Measurements from ENCODE around the gene MYL12B. TPM values are rescaled to one million over a fixed set of nuclear protein-coding genes. Genes with fewer than 3 reads are reported as not detected.
"Not testable (repeated sequence)": the region's sequence is repeated elsewhere in the genome, so short reads cannot be mapped to it uniquely, and the experiment has no call there.

The MYL12B gene
- total RNA-seq, 2 donors from 2014 or later, result 192 to 310 TPM

- Mint-ChIP-seq H3K4me1 (ENCODE audit: low read depth in 2 of 2) (peaks cover 59 to 71% of the 10 kb centered on the region in 2 donors), H3K27ac (peak overlapping the region; percentile 95 to 98), H3K4me3 (peak overlapping the region; percentile 94), H3K9me3 (no peaks in the 10 kb centered on the region), H3K27me3 (no peaks in the 10 kb centered on the region), H3K36me3 (peaks cover 33% of the 10 kb centered on the region)
- ATAC-seq (no peak), DNase-seq (ENCODE audit: low spot score) (no peak)
Observed at GRCh38 chr18:3260995-3261372, 949 bp upstream of the MYL12B start.

DNA sequence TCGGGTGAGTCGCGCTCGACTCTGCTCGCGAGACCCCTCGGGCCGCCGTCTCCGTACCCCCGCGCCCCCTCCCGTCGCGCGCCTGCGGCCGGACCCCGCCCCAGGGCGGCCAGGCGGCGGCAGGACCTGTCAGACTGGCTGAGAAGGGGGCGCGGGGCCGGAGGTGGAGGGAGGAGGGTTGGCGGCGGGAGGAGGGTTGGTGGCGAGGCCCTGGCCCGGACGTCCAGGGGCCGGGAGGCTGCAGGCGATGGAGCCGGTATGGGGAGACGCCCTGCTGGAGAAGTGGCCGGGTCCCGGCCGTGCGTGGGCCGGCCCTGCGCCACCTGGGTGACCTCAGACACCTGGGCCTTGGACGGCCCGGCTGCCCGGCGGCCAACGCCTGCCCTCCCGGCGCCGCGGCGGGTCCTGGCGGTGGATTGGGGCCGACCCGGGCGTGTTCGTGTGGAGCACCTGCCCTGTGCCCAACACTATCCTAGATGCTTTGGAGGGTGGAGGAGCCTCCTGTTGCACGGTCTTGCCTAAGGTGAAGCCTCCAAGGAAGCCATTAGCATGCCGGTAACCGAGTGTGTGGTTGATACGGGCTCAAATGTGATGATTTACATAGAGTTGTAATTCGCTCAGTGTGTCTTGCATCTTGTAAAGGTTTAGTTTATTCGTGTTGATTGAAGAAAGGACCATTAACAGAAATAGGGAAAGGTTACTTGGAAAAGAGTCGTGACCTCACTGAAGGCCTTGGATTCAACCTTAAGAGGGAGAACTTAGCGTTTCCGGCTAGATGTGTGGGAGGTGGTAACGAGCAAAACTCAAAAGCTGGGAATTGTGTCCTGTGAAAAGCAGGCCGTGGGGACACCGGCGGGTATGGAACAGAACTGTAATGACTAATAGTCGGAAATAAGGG lies 550 bp downstream of the MYL12B start:
- Mint-ChIP-seq H3K4me3 (peak overlapping the region; percentile 100), H3K36me3 (peaks cover 22% of the 10 kb centered on the region), H3K9me3 (no peaks in the 10 kb centered on the region), H3K4me1 (ENCODE audit: low read depth in 2 of 2) (peaks cover 68 to 78% of the 10 kb centered on the region in 2 donors), H3K27me3 (no peaks in the 10 kb centered on the region), H3K27ac (peak overlapping the region; percentile 85 to 98)
- no peak for DNase-seq (ENCODE audit: low spot score)
- peak in 1 of 2 donors; percentile 21 for ATAC-seq

DNA sequence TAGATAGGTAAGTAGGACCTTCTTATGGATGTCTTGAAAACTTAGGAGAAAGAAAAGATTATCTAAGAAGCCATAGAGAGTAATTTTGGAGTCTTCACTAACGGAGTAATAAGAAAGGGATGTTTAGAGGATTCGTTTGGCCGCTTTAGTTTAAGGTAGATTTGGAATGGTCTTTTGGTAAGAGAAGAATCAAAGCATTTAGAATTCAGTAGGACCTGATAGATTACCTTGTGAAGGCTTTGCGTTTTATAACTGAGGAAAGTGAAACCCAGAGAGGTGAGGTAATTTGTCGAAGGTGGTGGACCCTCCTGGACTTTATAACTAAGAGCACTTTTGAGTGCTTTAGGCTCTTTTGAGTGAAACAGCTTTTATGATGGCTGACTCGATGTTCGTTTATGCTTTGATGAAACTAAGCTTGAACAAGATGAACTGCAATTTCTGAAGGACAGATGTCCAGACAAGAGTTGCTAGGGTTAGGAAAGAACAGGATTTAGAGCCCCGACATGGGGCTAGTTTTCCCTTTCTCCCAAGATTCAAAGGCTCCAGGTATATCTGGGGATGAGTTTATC lies 1.3 kb downstream of the MYL12B start:
- Mint-ChIP-seq H3K27ac (peak overlapping the region; percentile 85 to 98), H3K27me3 (no peaks in the 10 kb centered on the region), H3K4me1 (ENCODE audit: low read depth in 2 of 2) (peaks cover 66 to 77% of the 10 kb centered on the region in 2 donors), H3K4me3 (peak overlapping the region; percentile 100), H3K9me3 (no peaks in the 10 kb centered on the region), H3K36me3 (peaks cover 15% of the 10 kb centered on the region)
- no peak for DNase-seq (ENCODE audit: low spot score)
- ATAC-seq, result no peak

DNA sequence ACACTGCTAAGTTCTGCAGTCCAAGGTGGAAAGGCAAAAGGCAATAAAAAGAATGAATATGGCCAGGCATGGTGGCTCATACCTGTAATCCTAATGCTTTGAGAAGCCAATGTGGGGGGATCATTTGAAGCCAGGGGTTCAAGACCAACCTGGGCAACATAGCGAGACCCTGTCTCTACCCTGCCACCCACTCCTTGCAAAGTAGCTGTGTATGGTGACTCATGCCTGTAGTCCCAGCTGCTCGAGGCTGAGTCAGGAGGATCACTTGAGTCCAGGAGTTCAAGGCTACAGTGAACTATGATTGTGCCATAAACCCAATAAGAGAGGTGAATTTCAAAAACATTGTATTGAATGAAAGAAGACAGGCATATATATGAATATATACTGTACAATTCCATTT lies 2.4 kb downstream of the MYL12B start:
- H3K4me1 Mint-ChIP-seq (ENCODE audit: low read depth in 2 of 2), result peaks cover 71 to 79% of the 10 kb centered on the region in 2 donors
- no peaks in the 10 kb centered on the region for H3K27me3 Mint-ChIP-seq
- no peak for ATAC-seq
- H3K27ac Mint-ChIP-seq, result peak overlapping the region in 1 of 2 donors; percentile 28
- no peak for DNase-seq (ENCODE audit: low spot score)
- peaks cover 10% of the 10 kb centered on the region for H3K36me3 Mint-ChIP-seq
- peak overlapping the region; percentile 100 for H3K4me3 Mint-ChIP-seq
- H3K9me3 Mint-ChIP-seq, result no peaks in the 10 kb centered on the region

- DNase-seq (ENCODE audit: low spot score) (no peak), ATAC-seq (no peak)
- peaks cover 6% of the 10 kb centered on the region for H3K36me3 Mint-ChIP-seq
- H3K4me3 Mint-ChIP-seq, result peak overlapping the region; percentile 59
- peaks cover 74 to 83% of the 10 kb centered on the region in 2 donors for H3K4me1 Mint-ChIP-seq (ENCODE audit: low read depth in 2 of 2)
- no peaks in the 10 kb centered on the region for H3K9me3 Mint-ChIP-seq
- H3K27ac Mint-ChIP-seq, result peak overlapping the region; percentile 18 to 69
- no peaks in the 10 kb centered on the region for H3K27me3 Mint-ChIP-seq
Observed at GRCh38 chr18:3265564-3266033, 3.7 kb downstream of the MYL12B start.

GRCh38 chr18:3266062-3266608 lies 4.2 kb downstream of the MYL12B start:
- Mint-ChIP-seq H3K9me3 (no peaks in the 10 kb centered on the region), H3K27ac (peak overlapping the region; percentile 18 to 69), H3K36me3 (peaks cover 6% of the 10 kb centered on the region), H3K27me3 (no peaks in the 10 kb centered on the region), H3K4me1 (ENCODE audit: low read depth in 2 of 2) (peaks cover 71 to 82% of the 10 kb centered on the region in 2 donors), H3K4me3 (peak overlapping the region; percentile 59)
- DNase-seq (ENCODE audit: low spot score), result no peak
- ATAC-seq, result no peak

DNA sequence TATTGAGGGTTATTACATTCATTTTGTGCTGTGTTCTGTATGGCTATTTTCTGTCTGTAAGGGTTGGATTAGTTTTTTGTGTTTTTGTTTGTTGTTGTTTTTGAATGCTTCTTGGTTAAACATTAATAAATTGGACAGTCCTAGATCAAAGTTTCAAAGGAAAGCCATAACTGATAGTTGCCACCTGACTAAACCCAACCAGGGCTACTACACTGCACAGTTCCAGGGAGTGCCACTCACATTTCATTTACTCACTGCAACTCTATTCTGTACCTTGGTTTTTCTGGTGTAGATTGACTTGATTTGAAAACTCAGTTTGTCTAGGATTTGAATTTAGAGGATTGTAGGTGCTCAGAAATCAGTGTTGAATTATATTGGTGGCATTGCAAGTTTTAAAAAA lies 6.4 kb downstream of the MYL12B start:
- Mint-ChIP-seq H3K9me3 (no peaks in the 10 kb centered on the region), H3K4me1 (ENCODE audit: low read depth in 2 of 2) (peaks cover 72 to 83% of the 10 kb centered on the region in 2 donors), H3K27me3 (no peaks in the 10 kb centered on the region), H3K27ac (peak overlapping the region; percentile 45 to 52), H3K36me3 (no peaks in the 10 kb centered on the region), H3K4me3 (peak overlapping the region; percentile 49)
- ATAC-seq (no peak), DNase-seq (ENCODE audit: low spot score) (no peak)

- no peak for ATAC-seq
- Mint-ChIP-seq H3K9me3 (no peaks in the 10 kb centered on the region), H3K4me3 (peak overlapping the region; percentile 49), H3K27ac (peak overlapping the region; percentile 45 to 52), H3K36me3 (peaks cover 5% of the 10 kb centered on the region), H3K4me1 (ENCODE audit: low read depth in 2 of 2) (peaks cover 62 to 74% of the 10 kb centered on the region in 2 donors), H3K27me3 (no peaks in the 10 kb centered on the region)
- DNase-seq (ENCODE audit: low spot score), result no peak
Observed at GRCh38 chr18:3269241-3269913, 7.4 kb downstream of the MYL12B start.

GRCh38 chr18:3269914-3270299 lies 8.0 kb downstream of the MYL12B start:
- no peak for ATAC-seq
- no peak for DNase-seq (ENCODE audit: low spot score)
- Mint-ChIP-seq H3K27me3 (no peaks in the 10 kb centered on the region), H3K27ac (peak overlapping the region; percentile 45 to 52), H3K4me3 (peak overlapping the region; percentile 49), H3K36me3 (peaks cover 7% of the 10 kb centered on the region), H3K4me1 (ENCODE audit: low read depth in 2 of 2) (peaks cover 58 to 70% of the 10 kb centered on the region in 2 donors), H3K9me3 (no peaks in the 10 kb centered on the region)

DNA sequence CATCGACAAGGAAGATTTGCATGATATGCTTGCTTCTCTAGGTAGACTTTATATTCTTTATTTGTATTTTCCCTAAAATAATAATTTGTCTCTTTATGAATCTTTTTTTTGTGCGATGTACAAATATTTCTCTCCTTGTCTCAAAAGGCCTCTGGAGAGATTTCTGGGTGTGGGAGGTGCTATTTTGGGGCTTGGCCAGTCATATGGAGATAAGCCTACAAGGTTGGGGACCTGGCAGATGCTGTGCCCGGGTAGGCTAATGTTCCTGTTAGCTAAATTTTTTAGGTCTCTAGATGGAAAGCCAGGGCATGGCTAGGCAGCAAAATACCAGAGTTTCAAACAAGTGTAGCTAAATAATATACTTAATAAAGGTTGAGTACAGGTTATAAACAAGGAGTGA lies 11.1 kb downstream of the MYL12B start:
- no peak for DNase-seq (ENCODE audit: low spot score)
- H3K36me3 Mint-ChIP-seq, result peaks cover 20% of the 10 kb centered on the region
- H3K4me1 Mint-ChIP-seq (ENCODE audit: low read depth in 2 of 2), result peaks cover 43 to 53% of the 10 kb centered on the region in 2 donors
- H3K27ac Mint-ChIP-seq, result peak overlapping the region in 1 of 2 donors; percentile 75
- no peaks in the 10 kb centered on the region for H3K27me3 Mint-ChIP-seq
- ATAC-seq, result no peak
- no peaks in the 10 kb centered on the region for H3K9me3 Mint-ChIP-seq
- H3K4me3 Mint-ChIP-seq, result no peak overlapping the region

GRCh38 chr18:3277643-3278213 lies 15.8 kb downstream of the MYL12B start:
- not testable (repeated sequence) for DNase-seq (ENCODE audit: low spot score); H3K9me3 Mint-ChIP-seq; H3K4me3 Mint-ChIP-seq; ATAC-seq; H3K27me3 Mint-ChIP-seq
- peaks cover 25% of the 10 kb centered on the region for H3K36me3 Mint-ChIP-seq
- H3K4me1 Mint-ChIP-seq (ENCODE audit: low read depth in 2 of 2), result peaks cover 14 to 19% of the 10 kb centered on the region in 2 donors
- H3K27ac Mint-ChIP-seq, result peak overlapping the region; percentile 35 to 88

DNA sequence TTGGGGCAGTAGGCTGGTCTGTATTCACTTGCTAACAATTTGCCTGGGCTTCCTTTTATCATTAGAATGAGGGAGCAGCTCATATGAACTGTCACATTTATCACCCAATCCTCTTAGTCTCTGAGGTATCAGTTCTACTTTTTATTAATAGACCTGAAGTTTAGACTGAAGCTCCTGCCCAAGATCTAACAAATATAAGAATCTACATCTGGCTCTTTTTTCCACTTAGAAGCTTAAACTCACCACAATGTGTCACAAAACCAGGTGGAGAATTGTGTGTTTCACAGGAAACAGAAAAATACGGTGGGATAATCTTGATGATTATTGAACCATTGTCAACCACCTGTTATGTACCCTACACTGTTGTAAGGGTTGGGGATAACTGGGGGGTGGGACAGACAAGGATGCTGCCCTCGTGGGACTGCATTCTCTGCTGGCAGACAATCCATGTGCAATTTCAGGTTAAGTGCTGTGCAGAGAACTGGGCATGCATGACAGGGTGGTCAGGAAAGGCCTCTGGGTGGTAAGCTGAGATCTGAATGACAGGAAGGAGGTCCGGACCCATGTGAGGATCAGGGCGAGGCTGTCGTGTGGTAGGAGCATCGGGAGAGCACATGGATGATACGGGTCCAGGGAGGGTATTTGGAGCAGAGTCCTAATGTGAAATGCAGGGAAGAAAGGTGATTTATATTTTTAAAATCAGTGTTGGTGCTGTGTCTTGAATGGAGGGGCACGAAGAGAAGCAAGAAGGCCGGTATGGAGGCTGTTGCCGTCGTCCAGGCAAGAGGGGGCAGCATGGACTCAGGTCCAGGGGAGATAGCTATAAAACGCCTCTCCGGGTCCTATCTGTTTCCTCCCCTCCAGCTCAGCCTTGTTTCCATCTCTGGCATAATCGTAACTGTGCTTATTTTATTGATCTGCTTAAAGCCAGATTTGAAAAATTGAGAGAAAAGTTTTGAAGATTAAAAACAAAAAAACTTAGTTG lies 17.6 kb downstream of the MYL12B start:
- Mint-ChIP-seq H3K4me3 (no peak overlapping the region), H3K27me3 (no peaks in the 10 kb centered on the region), H3K36me3 (peaks cover 19% of the 10 kb centered on the region), H3K4me1 (ENCODE audit: low read depth in 2 of 2) (peaks cover 11 to 19% of the 10 kb centered on the region in 2 donors), H3K27ac (peak overlapping the region; percentile 33 to 64), H3K9me3 (no peaks in the 10 kb centered on the region)
- DNase-seq (ENCODE audit: low spot score), result no peak
- ATAC-seq, result no peak

All from natural killer cell treated with Interleukin-12 subunit alpha and Interleukin-12 subunit beta and Interleukin-15 and Interleukin-18, amount 100 ng/mL, for 72 hours (primary cell).